GM10248 (cell line): Measurements from ENCODE around the gene TTYH1.
A peak's percentile ranks its signal among the peaks of the same experiment; 100 is the strongest.

Experiments
- CTCF ChIA-PET: fragments of 300-600 bp; sonication (Branson Sonifier 250); formaldehyde crosslinking; extraction: SDS; loops from one replicate; lab custom pipeline; 2021; ENCODE audit warnings: antibody characterized with exemption; lab: Yijun Ruan, JAX
- POLR2A ChIA-PET: fragments of 350-650 bp; sonication (Branson Sonifier 250); formaldehyde crosslinking; extraction: SDS; loops from one replicate; lab custom pipeline; 2020; ENCODE audit warnings: antibody characterized with exemption; lab: Yijun Ruan, JAX
- DNase-seq: peaks from one replicate; pipeline ENCODE4 v3.0.0; 2012; ENCODE audit errors: extremely low spot score
- CTCF ChIP-seq: IDR thresholded peaks from 2 replicates; pipeline ENCODE4 v1.5.1; 2012; ENCODE audit warnings: mild to moderate bottlenecking, low read depth; ENCODE audit errors: extremely low read depth, missing control alignments, control extremely low read depth

Gene TTYH1

GRCh38 chr19:54388802-54389139, 26.5 kb upstream of the TTYH1 start:
- POLR2A ChIA-PET, result no interaction called here
- TF ChIP-seq CTCF, result no peak

GRCh38 chr19:54389553-54389952, 25.7 kb upstream of the TTYH1 start:
- no peak for DNase-seq
- TF ChIP-seq CTCF, result no peak
- POLR2A ChIA-PET, result no interaction called here
- CTCF ChIA-PET, result interaction anchor here (1.4 to 3.9 kb wide), 8 partner anchors 11 to 124 kb away, joined by 3 to 31 read pairs (median 9); partner anchors contain the start of gene LAIR1

More at GRCh38 chr19:54388802-54389139, 26.5 kb upstream of the TTYH1 start:
- CTCF ChIA-PET, result interaction anchor here (1.0 to 3.9 kb wide), 5 partner anchors 10 to 65 kb away, joined by 3 to 24 read pairs (median 4); no protein-coding TSS in a partner anchor
- DNase-seq, result no peak

DNA sequence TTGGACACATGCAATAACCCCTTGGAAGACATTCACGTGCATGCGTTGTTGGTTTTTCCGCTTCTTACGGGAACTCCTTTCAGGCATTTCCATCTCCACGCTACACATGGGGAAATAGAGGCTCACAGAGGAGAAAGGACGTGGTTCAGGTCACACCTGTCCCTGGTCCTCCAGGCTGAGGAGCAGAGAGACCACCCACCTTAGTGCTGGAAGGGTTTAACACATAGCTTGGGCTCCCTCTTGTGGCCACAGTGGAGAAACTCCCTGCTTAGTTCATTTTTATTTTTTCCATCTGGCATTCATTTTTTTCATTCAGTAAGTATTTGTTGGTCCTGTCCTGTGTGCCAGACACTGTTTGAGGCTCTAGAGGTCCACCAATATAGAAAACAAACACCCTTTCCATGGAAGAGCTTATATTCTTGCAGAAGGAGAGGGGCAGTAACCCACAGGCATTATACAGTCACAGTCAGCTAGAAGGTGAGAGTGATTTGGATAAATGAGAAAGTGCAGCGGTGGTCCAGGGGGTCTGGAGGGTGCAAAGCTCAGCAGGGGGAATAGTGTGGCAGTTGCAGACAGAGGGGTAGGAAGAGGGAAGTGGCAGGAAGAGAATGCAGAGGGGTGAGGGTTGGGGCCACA, 24.2 kb upstream of the TTYH1 start:
- CTCF ChIA-PET, result interaction anchor here (0.9 to 3.9 kb wide), 31 partner anchors 9 to 183 kb away, joined by 3 to 31 read pairs (median 7); partner anchors contain the start of genes CDC42EP5, LAIR1 and TTYH1
- DNase-seq, result peak; percentile 71
- peak; percentile 78 for TF ChIP-seq CTCF
- POLR2A ChIA-PET, result no interaction called here

DNA sequence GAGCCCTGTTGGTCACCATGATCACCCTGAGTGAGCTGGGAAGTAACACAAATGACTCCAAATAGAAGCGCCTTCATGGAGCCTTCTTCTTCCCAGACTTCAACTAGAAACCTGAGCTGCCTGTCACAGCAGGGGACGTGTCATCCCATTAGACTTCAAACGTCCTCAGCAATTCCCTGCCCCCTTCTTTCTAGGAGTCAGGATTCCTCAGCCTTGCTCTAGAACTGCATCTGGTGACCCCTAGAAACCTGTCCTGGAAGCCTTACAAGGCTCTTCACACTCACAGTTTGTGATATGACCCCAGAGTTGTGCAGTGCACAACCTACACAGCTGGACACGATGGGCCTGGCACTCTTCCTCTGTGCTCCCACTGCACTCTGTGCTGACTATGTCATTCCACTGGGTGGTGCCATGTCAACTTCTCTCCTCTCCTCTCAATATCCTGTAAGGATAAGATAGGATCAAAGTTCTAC, 23.6 kb upstream of the TTYH1 start:
- ChIA-PET POLR2A (no interaction called here), CTCF (interaction anchor here (0.9 to 3.9 kb wide), 30 partner anchors 9 to 183 kb away, joined by 3 to 31 read pairs (median 8); partner anchors contain the start of genes LAIR1 and TTYH1)
- no peak for DNase-seq
- TF ChIP-seq CTCF, result no peak

DNA sequence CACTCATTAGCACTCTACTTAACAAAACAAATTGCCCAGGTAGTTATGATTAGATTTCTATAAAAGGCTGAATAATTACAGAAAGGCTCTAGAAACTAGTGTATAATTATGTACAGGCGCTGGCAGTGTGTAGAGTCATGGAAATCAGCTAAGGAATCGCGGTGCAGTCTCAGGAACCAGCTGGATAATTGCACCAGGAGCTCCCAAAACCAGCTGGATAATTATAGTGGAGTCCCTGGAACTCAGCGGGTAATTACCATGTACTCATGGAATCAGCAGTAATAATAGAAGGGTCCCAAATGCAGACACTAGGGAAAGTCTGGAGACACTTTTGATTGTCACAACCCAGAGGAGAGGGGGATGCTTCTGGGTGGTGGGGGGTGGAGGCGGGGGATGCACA, 23.2 kb upstream of the TTYH1 start:
- no peak for DNase-seq
- ChIA-PET CTCF (interaction anchor here (0.9 to 3.9 kb wide), 22 partner anchors 10 to 154 kb away, joined by 3 to 31 read pairs (median 10); partner anchors contain the start of gene TTYH1), POLR2A (no interaction called here)
- TF ChIP-seq CTCF, result no peak

DNA sequence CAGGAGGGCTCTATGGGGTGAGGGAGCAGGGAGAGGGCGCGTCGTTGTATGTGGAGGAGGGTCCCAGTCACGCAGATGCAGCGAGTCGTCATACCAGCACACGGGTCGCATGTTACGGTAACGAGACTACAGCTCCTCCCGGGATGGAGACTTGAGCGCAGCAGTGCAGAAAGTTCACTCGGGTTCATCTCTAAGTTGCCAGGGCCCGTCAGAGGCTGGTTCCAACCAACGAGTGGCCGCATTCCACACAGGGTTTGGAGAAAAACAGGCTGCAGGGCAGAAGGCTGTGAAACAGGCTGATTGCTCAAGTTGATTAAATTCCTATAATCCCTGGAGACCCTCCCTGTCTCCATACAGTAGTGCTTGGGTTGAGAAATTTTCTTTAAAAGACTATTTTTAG, 21.9 kb upstream of the TTYH1 start:
- DNase-seq, result no peak
- POLR2A ChIA-PET, result no interaction called here
- TF ChIP-seq CTCF, result no peak
- CTCF ChIA-PET, result no interaction called here
